IPS-NIHi7 (cell line): ENCODE measurements around the gene SLC27A1.
A peak's percentile ranks its signal among the peaks of the same experiment; 100 is the strongest.
"Not testable (repeated sequence)": the region's sequence is repeated elsewhere in the genome, so short reads cannot be mapped to it uniquely, and the experiment has no call there.

ENCODE experiments used
- DNase-seq: peaks from one replicate; pipeline ENCODE4 v3.0.0; 2012; ENCODE audit warnings: mixed read lengths; ENCODE audit errors: extremely low spot score

SLC27A1 gene

DNA sequence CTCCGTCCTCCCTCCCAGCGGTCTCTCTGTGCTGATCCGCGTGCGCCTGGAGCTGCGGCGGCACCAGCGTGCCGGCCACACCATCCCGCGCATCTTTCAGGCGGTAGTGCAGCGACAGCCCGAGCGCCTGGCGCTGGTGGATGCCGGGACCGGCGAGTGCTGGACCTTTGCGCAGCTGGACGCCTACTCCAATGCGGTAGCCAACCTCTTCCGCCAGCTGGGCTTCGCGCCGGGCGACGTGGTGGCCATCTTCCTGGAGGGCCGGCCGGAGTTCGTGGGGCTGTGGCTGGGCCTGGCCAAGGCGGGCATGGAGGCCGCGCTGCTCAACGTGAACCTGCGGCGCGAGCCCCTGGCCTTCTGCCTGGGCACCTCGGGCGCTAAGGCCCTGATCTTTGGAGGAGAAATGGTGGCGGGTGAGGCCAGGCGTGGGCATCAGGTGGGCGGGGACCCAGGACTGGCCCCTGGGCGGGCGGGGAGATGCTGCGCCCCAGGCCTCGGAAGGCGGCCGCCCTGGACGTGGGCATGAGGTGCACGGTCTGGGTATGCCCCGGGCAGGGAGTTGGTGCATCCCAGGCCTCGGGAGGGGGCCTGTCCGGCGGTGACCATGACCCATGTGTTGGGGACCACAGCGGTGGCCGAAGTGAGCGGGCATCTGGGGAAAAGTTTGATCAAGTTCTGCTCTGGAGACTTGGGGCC is 16.4 kb downstream of the SLC27A1 start:
- DNase-seq: no peak

DNA sequence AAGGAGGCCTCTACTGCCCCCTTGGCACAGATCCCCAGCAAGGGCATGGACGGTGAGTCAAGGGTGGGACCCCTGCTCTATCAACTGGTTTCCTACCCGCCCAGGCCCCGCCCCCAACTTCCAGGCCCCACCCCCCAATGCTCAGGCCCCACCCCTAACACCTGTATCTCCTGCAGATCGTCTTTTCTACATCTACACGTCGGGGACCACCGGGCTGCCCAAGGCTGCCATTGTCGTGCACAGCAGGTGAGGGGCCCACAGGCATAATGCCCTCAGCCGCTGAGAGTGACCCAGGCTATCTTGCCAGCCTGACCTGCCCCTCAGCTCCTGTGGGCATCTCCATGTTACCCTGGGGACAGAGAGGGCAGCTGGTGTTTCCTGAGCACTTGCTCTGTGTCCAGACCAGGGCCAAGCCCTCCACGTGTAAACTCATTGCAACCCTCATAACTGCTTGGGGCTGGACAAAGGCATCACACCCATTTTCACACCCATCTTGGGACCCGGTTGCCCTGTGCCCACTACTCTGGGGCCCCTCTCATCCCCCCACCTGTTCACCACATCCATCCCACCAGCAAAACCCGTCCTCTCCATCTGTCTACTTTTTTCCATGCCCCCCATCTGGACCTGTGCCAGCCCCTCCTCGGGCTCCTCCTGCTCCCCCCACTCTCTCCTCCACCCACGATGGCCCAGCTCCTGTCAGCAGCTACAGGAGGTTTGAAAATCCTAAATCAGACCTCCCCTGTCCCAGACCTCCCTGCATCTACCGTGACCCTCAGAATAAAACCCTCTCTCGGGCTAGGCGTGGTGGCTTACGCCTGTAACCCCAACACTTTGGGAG is 17.2 kb downstream of the SLC27A1 start:
- DNase-seq: peak; percentile 56

DNA sequence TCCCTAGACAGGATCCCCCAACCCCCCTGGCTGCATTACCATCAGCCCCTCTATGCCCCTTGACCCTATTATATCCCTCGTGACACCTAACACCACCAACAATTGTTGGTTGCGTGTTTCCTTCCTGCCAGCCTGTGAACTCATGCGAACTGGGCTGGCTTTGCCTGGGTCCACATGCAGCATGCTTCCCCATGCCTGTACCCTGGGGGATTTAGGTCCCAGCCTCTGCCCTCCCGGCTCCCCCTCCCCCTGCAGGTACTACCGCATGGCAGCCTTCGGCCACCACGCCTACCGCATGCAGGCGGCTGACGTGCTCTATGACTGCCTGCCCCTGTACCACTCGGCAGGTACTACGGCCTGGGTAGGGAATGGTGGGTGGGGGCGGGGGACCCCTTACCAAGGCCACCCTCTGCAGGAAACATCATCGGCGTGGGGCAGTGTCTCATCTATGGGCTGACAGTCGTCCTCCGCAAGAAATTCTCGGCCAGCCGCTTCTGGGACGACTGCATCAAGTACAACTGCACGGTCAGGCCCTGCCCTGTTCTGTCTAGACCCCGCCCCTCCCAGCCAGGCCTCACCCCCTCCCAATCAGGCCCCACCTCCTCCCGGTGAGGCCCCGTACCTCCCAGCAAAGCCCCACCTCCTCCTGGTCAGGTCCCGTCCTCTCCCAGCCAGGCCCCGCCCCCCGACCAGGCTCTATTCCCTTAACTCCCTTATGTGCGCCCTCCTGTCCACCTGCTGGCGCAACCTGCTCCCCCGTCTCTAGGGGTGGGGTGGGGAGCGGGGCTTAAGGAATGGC is 18.5 kb downstream of the SLC27A1 start:
- DNase-seq: peak; percentile 93

DNA sequence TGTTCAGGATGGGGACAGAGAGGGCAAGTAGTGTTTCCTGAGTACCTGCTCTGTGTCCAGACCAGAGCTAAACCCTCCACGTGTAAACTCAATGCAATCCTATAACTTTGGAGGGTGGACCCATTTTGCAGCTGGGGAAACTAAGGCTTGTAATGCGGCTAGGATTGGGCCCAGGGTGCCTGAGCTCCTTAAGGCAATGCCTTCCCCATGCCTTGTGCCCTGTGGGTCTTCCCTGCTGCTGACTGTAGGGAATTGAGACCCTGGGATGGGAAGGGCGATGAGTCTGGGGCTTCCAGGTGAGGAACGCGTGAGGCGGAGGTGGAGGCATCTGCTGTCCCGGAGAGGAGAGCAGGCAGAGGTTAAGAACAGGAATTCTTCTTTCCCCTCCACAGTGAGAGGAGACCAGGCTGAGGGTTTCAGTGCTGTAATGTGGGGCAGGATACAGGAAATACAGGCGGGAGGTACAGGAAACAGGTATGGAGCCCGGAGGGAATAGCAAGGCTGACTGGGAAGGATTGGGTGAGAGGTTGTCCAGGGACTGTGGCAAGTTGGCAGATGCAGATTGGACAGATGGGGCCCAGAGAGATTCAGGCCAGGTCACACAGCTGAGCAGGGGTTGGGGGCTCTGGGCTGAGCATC is 19.2 kb downstream of the SLC27A1 start:
- no peak for DNase-seq

DNA sequence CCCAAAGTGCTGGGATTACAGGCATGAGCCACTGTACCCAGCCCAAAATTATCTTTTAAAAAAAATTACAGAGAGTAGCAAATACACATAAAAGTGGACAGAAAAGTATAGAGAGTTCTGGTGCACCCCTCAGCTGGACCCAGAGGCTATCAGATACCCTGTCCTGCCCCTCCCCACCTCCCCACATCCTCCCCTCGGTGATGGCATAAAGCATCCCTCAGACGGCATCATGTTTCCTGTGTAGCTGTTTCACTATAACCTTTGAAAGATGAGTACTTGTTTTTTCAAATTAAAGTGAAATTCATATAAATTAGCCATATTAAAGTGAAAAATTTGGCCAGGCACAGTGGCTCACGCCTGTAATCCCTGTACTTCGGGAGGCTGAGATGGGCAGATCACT is 20.1 kb downstream of the SLC27A1 start:
- DNase-seq: no peak

DNA sequence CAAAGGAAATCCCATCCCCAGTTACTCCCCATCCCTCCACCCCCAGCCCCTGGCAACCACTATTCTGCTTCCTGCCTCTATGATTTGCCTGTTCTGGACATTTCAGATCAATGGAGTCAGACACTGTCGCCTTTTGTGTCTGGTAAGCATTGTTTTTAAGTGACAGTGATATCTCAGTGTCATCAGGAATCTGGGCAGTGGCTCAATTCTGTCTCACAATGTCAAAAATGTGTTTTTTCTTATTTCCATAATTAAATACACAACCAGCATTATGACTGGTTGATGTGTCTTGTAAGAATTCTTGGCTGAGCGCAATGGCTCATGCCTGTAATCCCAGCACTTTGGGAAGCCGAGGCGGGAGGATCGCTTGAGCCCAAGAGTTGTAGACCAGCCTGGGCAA is 21.0 kb downstream of the SLC27A1 start:
- DNase-seq: no peak

DNA sequence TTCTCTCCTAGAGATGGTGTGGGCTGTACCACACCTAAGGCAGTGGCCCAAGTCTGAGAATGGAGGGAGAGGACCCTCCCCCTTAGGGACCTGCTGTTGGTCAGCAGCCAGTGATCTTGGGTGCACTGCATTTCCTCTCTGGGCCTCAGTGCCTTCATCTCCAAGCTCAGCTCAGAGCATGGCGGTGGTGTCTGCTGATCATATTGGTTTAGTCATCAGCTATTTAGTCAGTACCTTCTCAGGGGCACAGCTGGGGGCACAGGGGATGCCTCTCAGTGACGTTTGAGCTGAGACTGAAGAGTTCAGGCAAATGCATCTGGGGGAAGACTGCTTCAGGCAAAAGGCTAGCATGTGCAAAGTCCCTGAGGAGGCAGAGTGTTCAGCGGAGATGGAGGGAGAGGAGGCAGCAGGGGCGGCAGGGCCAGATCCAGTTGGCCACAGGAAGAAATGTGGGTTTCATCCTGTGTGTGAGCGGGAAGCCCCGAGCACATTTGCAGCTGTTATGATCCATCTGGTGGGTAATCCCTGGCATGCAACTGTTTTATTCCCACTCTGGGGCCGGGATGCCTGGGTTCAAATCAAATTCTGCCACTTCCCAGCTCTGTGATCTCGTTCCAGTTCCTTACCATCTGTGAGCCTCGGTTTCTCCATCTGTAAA is 25.4 kb downstream of the SLC27A1 start:
- DNase-seq: no peak

DNA sequence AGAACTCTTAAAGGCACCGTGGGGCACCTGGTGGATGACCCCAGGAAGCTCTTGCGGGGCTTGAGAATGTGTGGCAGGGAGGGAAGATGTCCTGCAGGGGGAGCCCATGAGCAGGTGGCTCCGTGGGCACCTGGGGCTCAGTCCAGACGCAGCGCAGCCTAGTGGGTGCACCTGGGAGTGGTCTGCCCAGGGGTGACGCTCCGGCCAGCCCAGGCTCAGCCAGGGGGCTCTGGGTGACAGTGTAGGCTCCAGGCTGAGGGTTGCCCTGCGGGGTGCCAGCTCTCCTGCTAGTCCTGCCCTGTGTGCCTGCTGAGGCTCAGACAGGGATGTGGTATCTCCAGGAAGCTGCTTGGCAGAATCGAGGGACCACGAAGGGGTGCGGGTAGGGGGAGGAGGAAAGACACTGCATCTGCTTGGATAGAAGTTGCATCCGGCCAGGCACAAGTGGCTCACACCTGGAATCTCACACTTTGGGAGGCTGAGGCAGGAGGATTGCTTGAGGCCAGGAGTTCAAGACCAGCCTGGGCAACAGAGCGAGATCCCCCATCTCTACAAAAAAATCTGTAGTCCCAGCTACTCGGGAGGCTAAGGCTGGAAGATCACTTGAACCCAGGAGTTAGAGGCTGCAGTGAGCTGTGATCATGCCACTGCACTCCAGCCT is 26.1 kb downstream of the SLC27A1 start:
- DNase-seq: peak; percentile 85

DNA sequence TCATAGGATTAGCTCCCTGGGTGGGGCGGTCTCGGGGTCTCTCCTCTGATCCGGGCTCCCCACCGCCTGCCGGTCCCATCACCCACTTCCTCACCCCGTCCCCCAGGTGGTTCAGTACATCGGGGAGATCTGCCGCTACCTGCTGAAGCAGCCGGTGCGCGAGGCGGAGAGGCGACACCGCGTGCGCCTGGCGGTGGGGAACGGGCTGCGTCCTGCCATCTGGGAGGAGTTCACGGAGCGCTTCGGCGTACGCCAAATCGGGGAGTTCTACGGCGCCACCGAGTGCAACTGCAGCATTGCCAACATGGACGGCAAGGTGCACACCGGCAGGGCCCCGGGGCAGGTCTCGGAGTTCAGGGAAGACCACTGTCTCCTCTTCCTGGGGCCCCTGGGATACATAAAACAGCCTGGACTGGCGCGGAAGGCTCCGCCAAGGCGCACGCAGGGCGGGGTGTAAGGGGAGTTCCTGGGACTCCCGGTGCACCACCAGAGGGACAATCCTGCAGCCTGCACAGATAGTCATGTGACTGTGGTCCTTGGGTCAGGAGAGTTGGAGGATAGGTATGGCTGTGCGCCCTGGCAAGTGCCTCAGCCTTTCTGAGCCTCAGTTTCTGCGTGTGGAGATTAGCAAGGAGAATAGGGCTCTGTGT is 26.9 kb downstream of the SLC27A1 start:
- DNase-seq: no peak

DNA sequence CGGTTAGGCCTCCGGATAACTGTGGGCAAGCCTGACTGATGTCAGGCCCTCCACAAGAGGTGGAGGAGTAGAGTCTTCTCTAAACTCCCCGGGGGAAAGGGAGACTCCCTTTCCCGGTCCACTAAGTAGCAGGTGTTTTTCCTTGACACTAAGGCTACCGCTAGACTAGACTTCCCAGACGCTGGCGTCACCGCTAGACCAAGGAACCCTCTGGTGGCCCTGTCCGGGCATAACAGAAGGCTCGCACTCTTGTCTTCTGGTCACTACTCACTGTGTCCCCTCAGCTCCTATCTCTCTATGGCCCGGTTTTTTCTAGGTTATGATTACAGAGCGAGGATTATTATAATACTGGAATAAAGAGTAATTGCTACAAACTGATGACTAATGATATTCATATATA is 28.7 kb downstream of the SLC27A1 start:
- DNase-seq: not testable (repeated sequence)

DNA sequence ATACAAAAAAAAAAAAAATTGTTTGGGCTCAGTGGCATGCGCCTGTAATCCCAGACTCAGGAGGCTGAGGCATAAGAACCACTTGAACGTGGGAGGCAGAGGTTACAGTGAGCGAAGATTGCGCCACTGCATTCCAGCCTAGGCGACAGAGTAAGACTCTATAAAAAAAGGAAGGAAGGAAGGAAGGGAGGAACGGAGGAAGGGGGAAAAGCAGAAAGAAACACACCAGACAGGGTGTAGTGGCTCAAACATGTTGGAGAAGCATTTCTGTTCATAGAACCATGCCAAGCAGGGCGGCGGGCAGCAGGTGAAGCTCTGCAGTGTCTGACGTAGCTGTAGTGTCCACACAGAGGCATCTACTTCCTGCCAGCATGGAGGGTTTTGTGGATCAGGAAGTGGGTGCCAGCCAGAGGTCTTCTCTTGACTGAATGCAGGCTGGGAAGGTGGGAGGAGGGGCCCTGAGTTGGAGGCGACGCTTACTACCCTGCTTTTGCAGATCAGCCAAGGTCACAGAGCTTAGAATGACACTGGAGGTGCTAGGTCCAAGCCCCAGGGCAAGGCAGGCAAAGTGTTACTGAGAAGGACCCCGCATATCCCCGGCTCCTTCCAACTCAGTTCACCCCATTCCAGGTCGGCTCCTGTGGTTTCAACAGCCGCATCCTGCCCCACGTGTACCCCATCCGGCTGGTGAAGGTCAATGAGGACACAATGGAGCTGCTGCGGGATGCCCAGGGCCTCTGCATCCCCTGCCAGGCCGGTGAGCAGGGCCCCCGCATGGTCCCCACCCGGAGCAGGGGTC is 29.5 kb downstream of the SLC27A1 start:
- no peak for DNase-seq

DNA sequence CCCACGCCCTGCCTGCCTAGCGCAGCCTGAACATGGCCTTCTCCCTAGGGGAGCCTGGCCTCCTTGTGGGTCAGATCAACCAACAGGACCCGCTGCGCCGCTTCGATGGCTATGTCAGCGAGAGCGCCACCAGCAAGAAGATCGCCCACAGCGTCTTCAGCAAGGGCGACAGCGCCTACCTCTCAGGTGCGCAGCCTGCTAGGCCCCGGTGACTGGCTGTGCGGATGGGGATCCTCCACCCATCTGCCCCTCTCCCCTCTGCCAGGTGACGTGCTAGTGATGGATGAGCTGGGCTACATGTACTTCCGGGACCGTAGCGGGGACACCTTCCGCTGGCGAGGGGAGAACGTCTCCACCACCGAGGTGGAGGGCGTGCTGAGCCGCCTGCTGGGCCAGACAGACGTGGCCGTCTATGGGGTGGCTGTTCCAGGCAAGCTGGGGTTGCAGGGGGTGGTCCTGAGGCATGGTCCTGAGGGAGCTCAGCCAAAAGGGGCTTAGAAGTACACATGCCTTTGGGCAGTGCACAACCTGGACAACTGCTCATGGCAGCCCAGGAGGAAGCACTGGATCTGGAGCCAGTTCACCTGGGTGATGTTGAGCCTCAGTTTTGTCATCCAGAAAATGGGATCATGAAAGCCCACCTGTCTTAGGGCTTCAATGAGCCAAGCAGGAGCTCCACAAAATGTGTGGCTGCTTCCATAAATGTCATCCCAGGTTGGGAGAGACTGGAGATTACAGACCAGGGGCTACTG is 30.3 kb downstream of the SLC27A1 start:
- DNase-seq: no peak

DNA sequence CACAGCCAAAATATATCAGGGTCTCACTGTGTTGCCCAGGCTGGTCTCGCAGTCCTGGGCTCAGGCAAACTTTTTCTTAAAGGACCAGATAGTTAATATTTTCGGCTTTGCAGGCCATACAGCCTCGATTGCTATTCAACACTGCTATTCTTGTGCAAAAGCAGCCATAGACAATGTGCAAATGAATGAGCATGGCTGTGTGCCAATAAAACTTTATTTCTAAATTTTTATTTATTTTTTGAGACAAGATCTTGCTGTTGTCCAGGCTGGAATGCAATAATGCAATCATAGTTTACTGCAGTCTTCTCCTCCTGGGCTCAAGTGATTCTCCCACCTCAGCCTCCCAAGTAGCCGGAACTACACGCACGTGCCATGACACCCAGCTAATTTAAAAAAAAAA is 32.9 kb downstream of the SLC27A1 start:
- DNase-seq: no peak

DNA sequence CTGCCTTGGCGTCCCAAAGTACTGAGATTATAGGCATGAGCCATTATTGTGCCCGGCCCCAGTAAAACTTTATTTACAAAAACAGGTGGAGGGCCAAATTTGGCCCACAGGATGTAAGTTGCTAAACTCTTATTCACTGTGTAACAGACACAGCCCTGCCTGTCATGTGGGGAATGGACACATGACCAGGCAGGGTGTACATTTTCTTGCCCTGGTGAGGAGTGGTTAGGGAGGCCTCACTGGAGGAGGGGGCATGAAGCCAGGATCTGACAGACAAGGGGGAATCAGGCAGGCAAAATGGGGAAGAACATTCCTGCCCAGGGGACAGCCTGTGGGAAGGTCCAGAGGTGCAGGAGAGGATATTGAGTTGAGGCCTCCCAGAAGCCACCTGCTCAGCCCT is 33.7 kb downstream of the SLC27A1 start:
- no peak for DNase-seq

DNA sequence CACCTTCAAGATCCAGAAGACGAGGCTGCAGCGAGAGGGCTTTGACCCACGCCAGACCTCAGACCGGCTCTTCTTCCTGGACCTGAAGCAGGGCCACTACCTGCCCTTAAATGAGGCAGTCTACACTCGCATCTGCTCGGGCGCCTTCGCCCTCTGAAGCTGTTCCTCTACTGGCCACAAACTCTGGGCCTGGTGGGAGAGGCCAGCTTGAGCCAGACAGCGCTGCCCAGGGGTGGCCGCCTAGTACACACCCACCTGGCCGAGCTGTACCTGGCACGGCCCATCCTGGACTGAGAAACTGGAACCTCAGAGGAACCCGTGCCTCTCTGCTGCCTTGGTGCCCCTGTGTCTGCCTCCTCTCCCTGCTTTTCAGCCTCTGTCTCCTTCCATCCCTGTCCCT is 34.1 kb downstream of the SLC27A1 start:
- no peak for DNase-seq

DNA sequence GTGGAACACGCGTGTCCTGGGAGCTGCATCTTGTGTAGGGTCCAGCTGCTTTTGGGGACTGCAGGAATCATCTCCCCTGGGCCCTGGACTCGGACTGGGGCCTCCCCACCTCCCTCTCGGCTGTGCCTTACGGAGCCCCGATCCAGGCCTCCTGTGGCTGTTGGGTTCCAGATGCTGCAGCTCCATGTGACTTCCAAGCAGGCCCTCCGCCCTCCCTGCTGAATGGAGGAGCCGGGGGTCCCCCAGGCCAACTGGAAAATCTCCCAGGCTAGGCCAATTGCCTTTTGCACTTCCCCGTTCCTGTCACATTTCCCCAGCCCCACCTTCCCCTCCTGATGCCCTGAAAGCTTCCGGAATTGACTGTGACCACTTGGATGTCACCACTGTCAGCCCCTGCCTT is 34.9 kb downstream of the SLC27A1 start:
- DNase-seq: no peak

DNA sequence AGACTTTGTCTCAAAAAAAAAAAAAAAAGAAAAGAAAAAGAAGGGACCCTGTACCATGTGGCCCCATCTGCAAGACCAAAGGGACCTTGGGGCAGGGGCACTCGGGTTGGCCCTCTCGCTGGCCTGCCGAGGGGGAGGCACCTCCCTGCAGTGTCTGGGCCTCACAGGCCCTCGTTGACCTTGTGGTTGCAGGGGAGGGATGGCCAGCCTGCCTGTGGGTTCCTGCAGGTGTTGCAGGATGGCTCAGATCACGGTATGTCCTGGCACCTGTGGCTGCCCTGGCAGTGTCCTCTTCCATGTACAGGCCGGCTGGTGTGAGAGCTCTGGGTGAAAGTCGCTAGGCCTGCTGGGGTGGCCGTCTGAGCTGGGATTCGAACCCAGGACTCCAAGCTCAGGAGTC is 36.4 kb downstream of the SLC27A1 start:
- DNase-seq: no peak

DNA sequence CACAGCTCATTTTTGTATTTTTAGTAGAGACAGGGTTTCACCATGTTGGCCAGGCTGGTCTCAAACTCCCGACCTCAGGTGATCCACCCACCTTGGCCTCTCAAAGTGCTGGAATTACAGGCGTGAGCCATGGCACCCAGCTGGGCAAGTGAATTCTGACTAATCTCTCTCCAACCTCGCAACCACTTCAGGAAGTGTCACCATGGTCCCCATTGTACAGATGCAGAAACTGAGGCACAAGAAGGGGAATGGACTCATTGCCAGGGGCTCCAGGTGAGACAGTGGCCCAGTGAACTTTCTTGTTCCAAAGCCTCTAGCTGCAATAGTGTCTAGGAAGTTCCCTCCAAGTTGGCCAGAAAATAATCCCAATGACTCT is 38.2 kb downstream of the SLC27A1 start:
- DNase-seq: not testable (repeated sequence)
